MM.1S (cell line): Measurements from ENCODE around the gene CCDC167.

ENCODE experiments used
- DNase-seq: peaks from one replicate; pipeline ENCODE4 v3.0.0-alpha.2; 2015
- H2AFZ ChIP-seq: fragments of 300-600 bp; sonication (generic); 2 replicates; pipeline ENCODE4 v1.6.0; 2016; ENCODE audit warnings: antibody characterized with exemption, low read length
- H3F3A ChIP-seq: fragments of 300-600 bp; sonication (generic); 2 replicates; pipeline ENCODE4 v1.6.1; 2016; ENCODE audit warnings: mild to moderate bottlenecking, antibody characterized with exemption, low read length, moderate library complexity, mixed read lengths; ENCODE audit not compliant: insufficient read depth
- H3K27ac ChIP-seq: fragments of 300-600 bp; sonication (generic); 2 replicates; pipeline ENCODE4 v1.5.1; 2016; ENCODE audit warnings: mild to moderate bottlenecking, low read length
- H3K27me3 ChIP-seq: fragments of 300-600 bp; sonication (generic); replicated peaks from 2 replicates; pipeline ENCODE4 v1.6.0; 2016; ENCODE audit warnings: low read length; ENCODE audit not compliant: insufficient read depth
- H3K36me3 ChIP-seq: fragments of 300-600 bp; sonication (generic); replicated peaks from 2 replicates; pipeline ENCODE4 v1.6.1; 2016; ENCODE audit warnings: mild to moderate bottlenecking, low read length, mixed read lengths; ENCODE audit not compliant: insufficient read depth
- H3K4me1 ChIP-seq: fragments of 300-600 bp; sonication (generic); 2 replicates; pipeline ENCODE4 v1.6.1; 2016; ENCODE audit warnings: low read length, mixed read lengths
- H3K4me2 ChIP-seq: fragments of 300-600 bp; sonication (generic); 2 replicates; pipeline ENCODE4 v1.6.0; 2016; ENCODE audit warnings: low read depth, low read length
- H3K4me3 ChIP-seq: fragments of 300-600 bp; sonication (generic); 2 replicates; pipeline ENCODE4 v1.5.1; 2016; ENCODE audit warnings: low read length, mixed read lengths
- H3K79me2 ChIP-seq: fragments of 300-600 bp; sonication (generic); 2 replicates; pipeline ENCODE4 v1.6.1; 2016; ENCODE audit warnings: mixed run types, low read length, mixed read lengths
- H3K9ac ChIP-seq: fragments of 300-600 bp; sonication (generic); 2 replicates; pipeline ENCODE4 v1.6.1; 2016; ENCODE audit warnings: low read length, mixed read lengths
- H3K9me2 ChIP-seq: fragments of 300-600 bp; sonication (generic); replicated peaks from 2 replicates; pipeline ENCODE4 v1.6.1; 2016; ENCODE audit warnings: mild to moderate bottlenecking, low read length, mixed read lengths; ENCODE audit not compliant: insufficient read depth
- H3K9me3 ChIP-seq: fragments of 300-600 bp; sonication (generic); replicated peaks from 2 replicates; pipeline ENCODE4 v1.6.1; 2016; ENCODE audit warnings: mild to moderate bottlenecking, low read length, mixed read lengths; ENCODE audit not compliant: insufficient read depth
- H4K20me1 ChIP-seq: fragments of 300-600 bp; sonication (generic); 2 replicates; pipeline ENCODE4 v1.6.1; 2016; ENCODE audit warnings: mild to moderate bottlenecking, low read length, moderate library complexity, mixed read lengths; ENCODE audit not compliant: insufficient read depth
- EZH2 ChIP-seq: fragments of 300-600 bp; sonication (generic); optimal IDR thresholded peaks from 2 replicates; pipeline ENCODE3; 2017; ENCODE audit warnings: low read depth, mild to moderate bottlenecking, antibody characterized with exemption, low read length, mixed read lengths
- EZH2phosphoT487 ChIP-seq: fragments of 300-600 bp; sonication (generic); IDR thresholded peaks from 2 replicates; pipeline ENCODE4 v1.6.1; 2018; ENCODE audit warnings: antibody characterized with exemption, low read length
- TF ChIP-seq, protein P1 (sequence below): fragments of 300-600 bp; sonication (generic); IDR thresholded peaks from 2 replicates; pipeline ENCODE4 v1.5.1; 2016; ENCODE audit warnings: antibody characterized with exemption, low read length, mixed read lengths

The CCDC167 gene

DNA sequence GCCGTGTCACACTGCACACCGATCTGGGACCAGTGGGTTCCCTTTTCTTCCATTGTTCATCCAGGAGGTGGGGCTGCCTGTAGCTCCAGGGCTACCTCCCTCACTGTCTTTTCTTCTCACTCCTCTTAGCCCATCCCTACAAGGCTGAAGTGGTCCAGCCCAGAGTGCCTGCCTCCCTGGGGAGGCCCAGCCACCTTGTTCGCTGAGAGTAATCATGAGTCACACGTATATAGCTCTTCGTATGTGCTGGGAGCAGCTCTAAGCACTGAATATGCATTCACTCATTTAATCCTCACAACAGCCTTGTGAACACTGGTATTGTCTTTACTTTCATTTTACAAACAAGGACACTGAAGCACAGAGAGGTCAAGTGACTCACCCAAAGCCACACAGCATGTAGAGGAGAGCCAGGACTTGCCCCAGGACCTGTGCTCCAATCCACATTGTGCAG is 14.7 kb upstream of the CCDC167 start:
- H2AFZ ChIP-seq, result no peak overlapping the region
- no peaks in the 10 kb centered on the region for H3F3A ChIP-seq
- no peak overlapping the region for H3K4me3 ChIP-seq
- no peak for DNase-seq
- no peaks in the 10 kb centered on the region for H3K9me2 ChIP-seq
- no peaks in the 10 kb centered on the region for H3K27me3 ChIP-seq
- no peak overlapping the region for H3K27ac ChIP-seq
- TF ChIP-seq EZH2phosphoT487, result no peak
- TF ChIP-seq EZH2, result no peak
- TF ChIP-seq, protein P1, sequence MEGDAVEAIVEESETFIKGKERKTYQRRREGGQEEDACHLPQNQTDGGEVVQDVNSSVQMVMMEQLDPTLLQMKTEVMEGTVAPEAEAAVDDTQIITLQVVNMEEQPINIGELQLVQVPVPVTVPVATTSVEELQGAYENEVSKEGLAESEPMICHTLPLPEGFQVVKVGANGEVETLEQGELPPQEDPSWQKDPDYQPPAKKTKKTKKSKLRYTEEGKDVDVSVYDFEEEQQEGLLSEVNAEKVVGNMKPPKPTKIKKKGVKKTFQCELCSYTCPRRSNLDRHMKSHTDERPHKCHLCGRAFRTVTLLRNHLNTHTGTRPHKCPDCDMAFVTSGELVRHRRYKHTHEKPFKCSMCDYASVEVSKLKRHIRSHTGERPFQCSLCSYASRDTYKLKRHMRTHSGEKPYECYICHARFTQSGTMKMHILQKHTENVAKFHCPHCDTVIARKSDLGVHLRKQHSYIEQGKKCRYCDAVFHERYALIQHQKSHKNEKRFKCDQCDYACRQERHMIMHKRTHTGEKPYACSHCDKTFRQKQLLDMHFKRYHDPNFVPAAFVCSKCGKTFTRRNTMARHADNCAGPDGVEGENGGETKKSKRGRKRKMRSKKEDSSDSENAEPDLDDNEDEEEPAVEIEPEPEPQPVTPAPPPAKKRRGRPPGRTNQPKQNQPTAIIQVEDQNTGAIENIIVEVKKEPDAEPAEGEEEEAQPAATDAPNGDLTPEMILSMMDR, result no peak
- no peaks in the 10 kb centered on the region for H3K4me1 ChIP-seq
- H3K9me3 ChIP-seq, result no peaks in the 10 kb centered on the region
- H3K9ac ChIP-seq, result no peak overlapping the region
- no peaks in the 10 kb centered on the region for H4K20me1 ChIP-seq
- H3K4me2 ChIP-seq, result no peak overlapping the region
- H3K36me3 ChIP-seq, result no peaks in the 10 kb centered on the region
- H3K79me2 ChIP-seq, result no peaks in the 10 kb centered on the region

DNA sequence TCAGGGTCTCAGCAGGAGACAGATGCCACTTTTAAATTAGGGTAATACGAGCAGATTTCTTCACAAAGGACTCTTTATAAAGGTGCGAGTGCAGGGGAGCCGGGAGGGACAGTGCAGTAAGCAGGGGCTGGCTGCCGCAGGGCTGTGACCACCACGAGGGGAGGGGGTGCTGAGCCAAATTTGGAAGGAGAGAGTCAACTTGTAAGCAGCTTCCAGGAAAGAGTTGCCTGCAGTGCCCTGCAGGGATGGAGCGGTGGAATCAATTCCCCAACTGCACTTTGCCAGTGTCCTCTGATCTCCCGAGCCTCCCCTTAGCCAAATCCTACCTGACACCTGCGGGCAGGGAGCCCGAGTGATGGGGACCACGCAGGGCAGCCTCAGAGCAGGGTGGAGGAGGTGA is 13.9 kb upstream of the CCDC167 start:
- TF ChIP-seq EZH2phosphoT487 (no peak), EZH2 (no peak)
- TF ChIP-seq, protein P1, result no peak
- no peak overlapping the region for H2AFZ ChIP-seq
- H3K27me3 ChIP-seq, result no peaks in the 10 kb centered on the region
- no peaks in the 10 kb centered on the region for H3K36me3 ChIP-seq
- H3F3A ChIP-seq, result no peaks in the 10 kb centered on the region
- DNase-seq, result no peak
- no peaks in the 10 kb centered on the region for H3K9me3 ChIP-seq
- H3K27ac ChIP-seq, result no peak overlapping the region
- H3K9me2 ChIP-seq, result no peaks in the 10 kb centered on the region
- H3K4me3 ChIP-seq, result no peak overlapping the region
- H3K9ac ChIP-seq, result no peak overlapping the region
- H3K4me1 ChIP-seq, result no peaks in the 10 kb centered on the region
- H3K4me2 ChIP-seq, result no peak overlapping the region
- H4K20me1 ChIP-seq, result no peaks in the 10 kb centered on the region
- H3K79me2 ChIP-seq, result no peaks in the 10 kb centered on the region

DNA sequence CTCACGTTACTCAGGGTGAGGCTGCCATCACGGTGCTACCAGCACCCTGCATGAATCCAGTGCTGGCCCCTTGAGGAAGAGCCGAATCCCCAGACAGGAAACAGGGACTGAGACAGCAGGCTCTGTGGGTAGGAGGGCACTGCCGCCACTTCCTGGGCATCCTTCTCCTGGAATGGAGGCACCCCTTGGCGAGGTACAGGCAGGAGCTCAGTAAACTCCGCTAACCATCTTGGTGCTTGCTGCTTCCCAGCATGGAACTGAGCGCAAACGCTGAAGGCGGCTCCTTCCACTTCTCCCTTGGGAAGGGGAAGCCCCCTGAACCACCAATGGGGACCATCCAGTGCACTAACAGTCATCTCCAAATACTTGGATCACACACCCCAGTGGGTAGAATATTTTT is 13.5 kb upstream of the CCDC167 start:
- Histone ChIP-seq H3K27me3 (no peaks in the 10 kb centered on the region), H3K4me1 (no peaks in the 10 kb centered on the region), H3K9ac (no peak overlapping the region), H3K4me2 (no peak overlapping the region), H2AFZ (no peak overlapping the region), H3K36me3 (no peaks in the 10 kb centered on the region), H4K20me1 (no peaks in the 10 kb centered on the region), H3K27ac (no peak overlapping the region), H3K4me3 (no peak overlapping the region), H3K9me2 (no peaks in the 10 kb centered on the region), H3K9me3 (no peaks in the 10 kb centered on the region), H3K79me2 (no peaks in the 10 kb centered on the region), H3F3A (no peaks in the 10 kb centered on the region)
- DNase-seq, result no peak
- TF ChIP-seq EZH2phosphoT487 (no peak), EZH2 (no peak)
- TF ChIP-seq, protein P1, result no peak
